Peyer's patch (tissue), 4 donors: ENCODE results near the gene EPOP.

Experiments used
- POLR2A ChIP-seq, 2 donors: fragments of 450-650 bp; IDR thresholded peaks; one replicate each; pipeline ENCODE4 v1.5.1; 2017; ENCODE audit warnings: antibody characterized with exemption in 2 of 2, mild to moderate bottlenecking in 2 of 2, moderate library complexity in 2 of 2
- TF ChIP-seq, protein P1 (sequence below), 6 experiments: fragments of 450-650 bp in 4 of 6; fragments of 200-600 bp in 2 of 6; sonication (generic) in 1 of 6; IDR thresholded peaks; one replicate each; pipeline ENCODE4 v1.5.1; 2017 to 2019; ENCODE audit warnings: antibody characterized with exemption in 6 of 6, mild to moderate bottlenecking in 3 of 6, moderate library complexity in 1 of 6

- TF ChIP-seq, protein P1, sequence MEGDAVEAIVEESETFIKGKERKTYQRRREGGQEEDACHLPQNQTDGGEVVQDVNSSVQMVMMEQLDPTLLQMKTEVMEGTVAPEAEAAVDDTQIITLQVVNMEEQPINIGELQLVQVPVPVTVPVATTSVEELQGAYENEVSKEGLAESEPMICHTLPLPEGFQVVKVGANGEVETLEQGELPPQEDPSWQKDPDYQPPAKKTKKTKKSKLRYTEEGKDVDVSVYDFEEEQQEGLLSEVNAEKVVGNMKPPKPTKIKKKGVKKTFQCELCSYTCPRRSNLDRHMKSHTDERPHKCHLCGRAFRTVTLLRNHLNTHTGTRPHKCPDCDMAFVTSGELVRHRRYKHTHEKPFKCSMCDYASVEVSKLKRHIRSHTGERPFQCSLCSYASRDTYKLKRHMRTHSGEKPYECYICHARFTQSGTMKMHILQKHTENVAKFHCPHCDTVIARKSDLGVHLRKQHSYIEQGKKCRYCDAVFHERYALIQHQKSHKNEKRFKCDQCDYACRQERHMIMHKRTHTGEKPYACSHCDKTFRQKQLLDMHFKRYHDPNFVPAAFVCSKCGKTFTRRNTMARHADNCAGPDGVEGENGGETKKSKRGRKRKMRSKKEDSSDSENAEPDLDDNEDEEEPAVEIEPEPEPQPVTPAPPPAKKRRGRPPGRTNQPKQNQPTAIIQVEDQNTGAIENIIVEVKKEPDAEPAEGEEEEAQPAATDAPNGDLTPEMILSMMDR (IDR thresholded peaks at IDR 0.05) = no peak
- no peak for TF ChIP-seq POLR2A (IDR thresholded peaks at IDR 0.05)
Observed at GRCh38 chr17:38711792-38712571, 37.2 kb upstream of the EPOP start.
